Measurements from ENCODE around the gene TTLL13. TPM values are rescaled to one million over a fixed set of nuclear protein-coding genes. Genes with fewer than 3 reads are reported as not detected.

The TTLL13 gene
- polyA plus RNA-seq, 1 of the 3 experiments (the other 2 are of a cell fraction), result 0.03 TPM

DNA sequence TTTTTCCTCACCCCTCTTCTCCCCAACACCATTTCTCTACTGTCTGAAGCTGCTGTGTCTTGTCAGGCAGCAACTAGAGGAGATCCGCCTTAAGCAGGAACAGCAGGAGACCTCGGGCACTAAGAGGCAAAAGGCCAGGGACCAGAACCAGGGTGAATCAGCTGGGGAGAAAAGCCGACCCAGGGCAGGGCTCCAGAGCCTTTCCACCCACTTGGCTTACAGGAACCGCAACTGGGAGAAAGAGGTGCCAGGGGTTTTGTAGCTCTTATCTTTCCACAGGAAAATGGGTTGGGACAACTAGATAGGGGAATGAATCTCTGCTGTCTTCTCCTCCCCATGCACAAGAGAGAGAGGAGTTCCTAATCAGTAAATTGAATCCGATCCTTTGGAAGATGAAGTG is 13.1 kb downstream of the TTLL13 start (continued):
- TF ChIP-seq, protein P1, sequence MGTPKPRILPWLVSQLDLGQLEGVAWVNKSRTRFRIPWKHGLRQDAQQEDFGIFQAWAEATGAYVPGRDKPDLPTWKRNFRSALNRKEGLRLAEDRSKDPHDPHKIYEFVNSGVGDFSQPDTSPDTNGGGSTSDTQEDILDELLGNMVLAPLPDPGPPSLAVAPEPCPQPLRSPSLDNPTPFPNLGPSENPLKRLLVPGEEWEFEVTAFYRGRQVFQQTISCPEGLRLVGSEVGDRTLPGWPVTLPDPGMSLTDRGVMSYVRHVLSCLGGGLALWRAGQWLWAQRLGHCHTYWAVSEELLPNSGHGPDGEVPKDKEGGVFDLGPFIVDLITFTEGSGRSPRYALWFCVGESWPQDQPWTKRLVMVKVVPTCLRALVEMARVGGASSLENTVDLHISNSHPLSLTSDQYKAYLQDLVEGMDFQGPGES (IDR thresholded peaks at IDR 0.05; ENCODE audit: low read depth, low read length), result no peak

DNA sequence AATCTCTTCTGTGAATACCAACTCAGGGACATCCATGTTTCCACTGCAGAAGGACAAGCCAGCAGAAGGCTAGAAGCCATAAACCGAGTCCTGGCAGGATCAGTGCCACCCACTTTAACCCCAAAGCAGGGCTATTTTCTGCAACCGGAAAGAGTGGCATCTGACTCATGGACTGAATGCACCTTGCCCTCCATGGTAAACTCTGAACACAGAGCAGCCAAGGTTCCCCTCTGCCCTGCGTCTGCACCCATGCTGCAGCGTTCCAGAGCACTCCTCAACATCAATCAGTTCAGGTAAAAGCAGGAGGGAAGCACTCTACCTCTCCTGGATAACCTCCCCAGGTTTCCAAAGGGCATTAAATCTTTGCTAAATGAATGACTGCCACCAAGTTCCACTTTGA is 15.3 kb downstream of the TTLL13 start:
- H3K79me2 ChIP-seq (ENCODE audit: insufficient read depth), result peaks cover 41% of the 10 kb centered on the region
- no peak for DNase-seq
- no peaks in the 10 kb centered on the region for H3K9me3 ChIP-seq
- H4K20me1 ChIP-seq (ENCODE audit: insufficient read depth), result peaks cover 26% of the 10 kb centered on the region
- CTCF ChIA-PET, result no interaction called here
- H3K4me3 ChIP-seq (ENCODE audit: low read depth in 2 of 2, low read length in 1 of 2), result peak overlapping the region; percentile 69 to 94
- H3F3A ChIP-seq (replicated peaks; ENCODE audit: insufficient read depth), result peaks cover 10% of the 10 kb centered on the region
- no peaks in the 10 kb centered on the region for H3K27me3 ChIP-seq (ENCODE audit: insufficient read depth)
- no peaks in the 10 kb centered on the region for H3K9me2 ChIP-seq
- TF ChIP-seq GATA2 (CRISPR knock-in tag; IDR thresholded peaks at IDR 0.05), result no peak
- no peak for TF ChIP-seq EZH2phosphoT487 (IDR thresholded peaks at IDR 0.05; ENCODE audit: borderline replicate concordance, low read depth)
- TF ChIP-seq RCOR1 (IDR thresholded peaks at IDR 0.05; ENCODE audit: low read length), result no peak
- TF ChIP-seq FOXJ3 (CRISPR knock-in tag; IDR thresholded peaks at IDR 0.05), result no peak
- TF ChIP-seq CHD2 (IDR thresholded peaks at IDR 0.05; ENCODE audit: low read length, partially characterized antibody), result no peak
- TF ChIP-seq, protein P2, sequence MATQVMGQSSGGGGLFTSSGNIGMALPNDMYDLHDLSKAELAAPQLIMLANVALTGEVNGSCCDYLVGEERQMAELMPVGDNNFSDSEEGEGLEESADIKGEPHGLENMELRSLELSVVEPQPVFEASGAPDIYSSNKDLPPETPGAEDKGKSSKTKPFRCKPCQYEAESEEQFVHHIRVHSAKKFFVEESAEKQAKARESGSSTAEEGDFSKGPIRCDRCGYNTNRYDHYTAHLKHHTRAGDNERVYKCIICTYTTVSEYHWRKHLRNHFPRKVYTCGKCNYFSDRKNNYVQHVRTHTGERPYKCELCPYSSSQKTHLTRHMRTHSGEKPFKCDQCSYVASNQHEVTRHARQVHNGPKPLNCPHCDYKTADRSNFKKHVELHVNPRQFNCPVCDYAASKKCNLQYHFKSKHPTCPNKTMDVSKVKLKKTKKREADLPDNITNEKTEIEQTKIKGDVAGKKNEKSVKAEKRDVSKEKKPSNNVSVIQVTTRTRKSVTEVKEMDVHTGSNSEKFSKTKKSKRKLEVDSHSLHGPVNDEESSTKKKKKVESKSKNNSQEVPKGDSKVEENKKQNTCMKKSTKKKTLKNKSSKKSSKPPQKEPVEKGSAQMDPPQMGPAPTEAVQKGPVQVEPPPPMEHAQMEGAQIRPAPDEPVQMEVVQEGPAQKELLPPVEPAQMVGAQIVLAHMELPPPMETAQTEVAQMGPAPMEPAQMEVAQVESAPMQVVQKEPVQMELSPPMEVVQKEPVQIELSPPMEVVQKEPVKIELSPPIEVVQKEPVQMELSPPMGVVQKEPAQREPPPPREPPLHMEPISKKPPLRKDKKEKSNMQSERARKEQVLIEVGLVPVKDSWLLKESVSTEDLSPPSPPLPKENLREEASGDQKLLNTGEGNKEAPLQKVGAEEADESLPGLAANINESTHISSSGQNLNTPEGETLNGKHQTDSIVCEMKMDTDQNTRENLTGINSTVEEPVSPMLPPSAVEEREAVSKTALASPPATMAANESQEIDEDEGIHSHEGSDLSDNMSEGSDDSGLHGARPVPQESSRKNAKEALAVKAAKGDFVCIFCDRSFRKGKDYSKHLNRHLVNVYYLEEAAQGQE (IDR thresholded peaks at IDR 0.05; ENCODE audit: low read depth, low read length), result no peak
- no peak for TF ChIP-seq TEAD4 (IDR thresholded peaks at IDR 0.05; ENCODE audit: borderline replicate concordance, insufficient read depth)
- no peak for TF ChIP-seq SIN3A (IDR thresholded peaks at IDR 0.05; ENCODE audit: borderline replicate concordance, low read depth, low read length)
- TF ChIP-seq RFX5 (IDR thresholded peaks at IDR 0.05; ENCODE audit: low read length), result no peak
- no peak for TF ChIP-seq GABPA (IDR thresholded peaks at IDR 0.05; ENCODE audit: low read depth)
- H3K4me1 ChIP-seq (ENCODE audit: control insufficient read depth in 1 of 2, insufficient read depth in 2 of 2, low read depth in 1 of 2, low read length in 1 of 2), result peaks cover 14 to 15% of the 10 kb centered on the region in 2 experiments; a peak in 3 of 4 replicates
- H3K36me3 ChIP-seq (replicated peaks in 1 of 2; ENCODE audit: control insufficient read depth in 1 of 2, insufficient read depth in 2 of 2, low read length in 1 of 2), result peaks cover 12 to 28% of the 10 kb centered on the region in 2 experiments
- peak overlapping the region; percentile 85; the same call in 1 of the 2 replicates for H3K9ac ChIP-seq
- H2AFZ ChIP-seq (ENCODE audit: low read depth), result peak overlapping the region; percentile 88; the same call in 1 of the 2 replicates
- 16% methylated on average over 4 of the region's 4 CpGs for WGBS (ENCODE audit: low lambda C conversion rate)
- POLR2A ChIA-PET, result no interaction called here
- H3K27ac ChIP-seq (ENCODE audit: low read depth in 2 of 2, low read length in 1 of 2), result peak overlapping the region; percentile 92 to 95
- H3K4me2 ChIP-seq, result peak overlapping the region; percentile 99
